ENCODE data around the gene GSAP.
"Not testable (repeated sequence)": the region's sequence is repeated elsewhere in the genome, so short reads cannot be mapped to it uniquely, and the experiment has no call there.

GSAP gene

GRCh38 chr7:77415823-77416620, at the start of gene GSAP:
GSAP (minus strand) TSS chr7:77416349; CDS start chr7:77416321, 28 bp downstream.
- DNase-seq: no peak

- DNase-seq: no peak
These were observed 49.1 kb upstream of the GSAP start for GRCh38 chr7:77465256-77465655.

GRCh38 chr7:77464589-77464988, 48.4 kb upstream of the GSAP start:
- DNase-seq: no peak

- DNase-seq: not testable (repeated sequence)
These were observed 47.5 kb upstream of the GSAP start for GRCh38 chr7:77463632-77464031.

GRCh38 chr7:77461842-77462241, 45.7 kb upstream of the GSAP start:
- DNase-seq: no peak

GRCh38 chr7:77461246-77461645, 45.1 kb upstream of the GSAP start:
- no peak for DNase-seq

- no peak for DNase-seq
These were observed 43.9 kb upstream of the GSAP start for GRCh38 chr7:77460057-77460486.

GRCh38 chr7:77459311-77459726, 43.2 kb upstream of the GSAP start:
- DNase-seq: no peak

GRCh38 chr7:77458786-77459185, 42.6 kb upstream of the GSAP start:
- DNase-seq: no peak

GRCh38 chr7:77457779-77458178, 41.6 kb upstream of the GSAP start:
- no peak for DNase-seq

- DNase-seq: no peak
These were observed 40.5 kb upstream of the GSAP start for GRCh38 chr7:77456696-77457095.

GRCh38 chr7:77455321-77455720, 39.2 kb upstream of the GSAP start:
- DNase-seq: no peak

- no peak for DNase-seq
These were observed 38.7 kb upstream of the GSAP start for GRCh38 chr7:77454802-77455201.

GRCh38 chr7:77453531-77453930, 37.4 kb upstream of the GSAP start:
- no peak for DNase-seq

GRCh38 chr7:77451950-77452349, 35.8 kb upstream of the GSAP start:
- DNase-seq: not testable (repeated sequence)

GRCh38 chr7:77450613-77451012, 34.5 kb upstream of the GSAP start:
- DNase-seq: no peak

GRCh38 chr7:77450054-77450453, 33.9 kb upstream of the GSAP start:
- no peak for DNase-seq

- DNase-seq: no peak
These were observed 31.5 kb upstream of the GSAP start for GRCh38 chr7:77447616-77448015.

GRCh38 chr7:77444123-77444522, 28.0 kb upstream of the GSAP start:
- DNase-seq: no peak

- no peak for DNase-seq
These were observed 26.9 kb upstream of the GSAP start for GRCh38 chr7:77443042-77443441.

GRCh38 chr7:77442636-77443035, 26.5 kb upstream of the GSAP start:
- DNase-seq: no peak

- no peak for DNase-seq
These were observed 24.9 kb upstream of the GSAP start for GRCh38 chr7:77441046-77441445.

GRCh38 chr7:77439572-77439971, 23.4 kb upstream of the GSAP start:
- no peak for DNase-seq

GRCh38 chr7:77438131-77438530, 22.0 kb upstream of the GSAP start:
- no peak for DNase-seq

All from DMS79 treated with DMSO at 0.1 percent for 48 hours (cell line).